ENCODE data around the gene TBL1XR1.

TBL1XR1 gene

GRCh38 chr3:177145954-177146353, 51.3 kb downstream of the TBL1XR1 start:
- Histone ChIP-seq H3K79me2 (ENCODE audit: insufficient read depth, low read length) (peaks cover 100% of the 10 kb centered on the region), H3K27me3 (ENCODE audit: low read length) (no peaks in the 10 kb centered on the region), H4K20me1 (ENCODE audit: low read depth, low read length) (0 out of 2 replicates have a peak, but pooled peaks cover 8% of the 10 kb centered on the region), H3K4me2 (ENCODE audit: low read depth, low read length, poor library complexity, severe bottlenecking) (peak overlapping the region; percentile 98), H3K36me3 (ENCODE audit: low read length) (no peaks in the 10 kb centered on the region; the same call in 1 of the 2 replicates), H3F3A (ENCODE audit: insufficient read depth) (peaks cover 85% of the 10 kb centered on the region), H3K27ac (ENCODE audit: low read depth, low read length) (peak overlapping the region; percentile 94), H3K9ac (ENCODE audit: low read length) (peak overlapping the region; percentile 58), H3K9me2 (replicated peaks; ENCODE audit: insufficient read depth, low read length) (no peaks in the 10 kb centered on the region), H3K4me3 (ENCODE audit: insufficient read depth, low read length, poor library complexity, severe bottlenecking) (peak overlapping the region; percentile 31), H3K9me3 (ENCODE audit: insufficient read depth, low read length) (no peaks in the 10 kb centered on the region), H2AFZ (ENCODE audit: low read depth, low read length, severe bottlenecking) (no peak overlapping the region)
- no peak for TF ChIP-seq CTCF (IDR thresholded peaks at IDR 0.05; ENCODE audit: insufficient read depth, low read length, poor library complexity, severe bottlenecking)
- no peak for TF ChIP-seq EZH2phosphoT487 (conservative IDR thresholded peaks at IDR 0.05; ENCODE audit: low read length)

DNA sequence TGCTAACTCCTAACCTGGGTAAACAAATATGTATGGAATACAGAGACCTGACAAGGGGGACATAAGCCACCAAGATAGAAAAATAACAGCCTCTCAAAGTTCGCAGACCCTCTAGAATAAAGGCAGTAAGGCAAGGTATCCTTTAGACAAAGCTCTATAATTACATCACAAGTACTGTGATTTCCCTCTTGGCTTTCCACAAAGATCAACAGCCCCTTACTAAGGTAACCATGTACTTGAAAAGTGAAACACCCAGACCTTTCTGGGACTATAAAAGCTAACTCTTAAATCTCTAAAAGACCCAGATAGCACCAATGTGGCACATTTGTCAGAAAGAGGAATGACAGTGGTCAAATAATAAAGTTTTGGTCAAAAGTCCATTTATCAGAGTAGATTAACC, 51.9 kb downstream of the TBL1XR1 start:
- Histone ChIP-seq H3K79me2 (ENCODE audit: insufficient read depth, low read length) (peaks cover 100% of the 10 kb centered on the region), H3F3A (ENCODE audit: insufficient read depth) (peaks cover 83% of the 10 kb centered on the region), H3K4me3 (ENCODE audit: insufficient read depth, low read length, poor library complexity, severe bottlenecking) (peak overlapping the region; percentile 31), H4K20me1 (ENCODE audit: low read depth, low read length) (0 out of 2 replicates have a peak, but pooled peaks cover 8% of the 10 kb centered on the region), H3K9me2 (replicated peaks; ENCODE audit: insufficient read depth, low read length) (no peaks in the 10 kb centered on the region), H3K27me3 (ENCODE audit: low read length) (no peaks in the 10 kb centered on the region), H2AFZ (ENCODE audit: low read depth, low read length, severe bottlenecking) (no peak overlapping the region), H3K4me2 (ENCODE audit: low read depth, low read length, poor library complexity, severe bottlenecking) (peak overlapping the region; percentile 98), H3K27ac (ENCODE audit: low read depth, low read length) (peak overlapping the region; percentile 94), H3K9ac (ENCODE audit: low read length) (peak overlapping the region; percentile 58), H3K9me3 (ENCODE audit: insufficient read depth, low read length) (no peaks in the 10 kb centered on the region), H3K36me3 (ENCODE audit: low read length) (no peaks in the 10 kb centered on the region; the same call in 1 of the 2 replicates)
- TF ChIP-seq CTCF (IDR thresholded peaks at IDR 0.05; ENCODE audit: insufficient read depth, low read length, poor library complexity, severe bottlenecking) (no peak), EZH2phosphoT487 (conservative IDR thresholded peaks at IDR 0.05; ENCODE audit: low read length) (no peak)

DNA sequence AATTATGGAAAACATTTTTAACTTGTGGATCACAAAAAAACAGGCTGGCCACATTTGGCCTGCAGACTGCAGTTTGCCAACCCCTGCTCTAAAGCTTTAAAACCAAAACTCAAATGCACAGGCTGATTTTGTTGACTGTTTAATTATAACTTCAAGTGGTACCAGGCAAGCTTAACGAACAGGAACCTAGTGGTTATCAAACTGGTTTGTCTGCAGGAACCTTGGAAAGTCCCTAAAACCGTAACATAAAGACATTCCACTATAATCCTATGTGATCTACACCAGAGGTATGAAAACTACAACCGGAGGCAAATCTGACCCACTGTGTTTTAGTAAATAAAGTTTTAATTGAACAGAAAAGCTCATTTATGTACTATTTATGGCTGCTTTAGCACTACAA, 52.4 kb downstream of the TBL1XR1 start:
- Histone ChIP-seq H3K4me3 (ENCODE audit: insufficient read depth, low read length, poor library complexity, severe bottlenecking) (peak overlapping the region; percentile 31), H3K9ac (ENCODE audit: low read length) (peak overlapping the region; percentile 58), H2AFZ (ENCODE audit: low read depth, low read length, severe bottlenecking) (no peak overlapping the region), H3F3A (ENCODE audit: insufficient read depth) (peaks cover 81% of the 10 kb centered on the region), H3K9me2 (replicated peaks; ENCODE audit: insufficient read depth, low read length) (no peaks in the 10 kb centered on the region), H3K4me2 (ENCODE audit: low read depth, low read length, poor library complexity, severe bottlenecking) (peak overlapping the region; percentile 98), H3K27ac (ENCODE audit: low read depth, low read length) (peak overlapping the region; percentile 94), H3K79me2 (ENCODE audit: insufficient read depth, low read length) (peaks cover 100% of the 10 kb centered on the region), H3K36me3 (ENCODE audit: low read length) (no peaks in the 10 kb centered on the region; the same call in 1 of the 2 replicates), H4K20me1 (ENCODE audit: low read depth, low read length) (0 out of 2 replicates have a peak, but pooled peaks cover 8% of the 10 kb centered on the region), H3K27me3 (ENCODE audit: low read length) (no peaks in the 10 kb centered on the region), H3K9me3 (ENCODE audit: insufficient read depth, low read length) (no peaks in the 10 kb centered on the region)
- no peak for TF ChIP-seq EZH2phosphoT487 (conservative IDR thresholded peaks at IDR 0.05; ENCODE audit: low read length)
- no peak for TF ChIP-seq CTCF (IDR thresholded peaks at IDR 0.05; ENCODE audit: insufficient read depth, low read length, poor library complexity, severe bottlenecking)
